Neutrophil (primary cell): ENCODE results near the gene RSPRY1.

Experiments used
- H3K27ac ChIP-seq: fragments of 200-600 bp; sonication (generic); 2 replicates; pipeline ENCODE4 v1.5.1; 2016; ENCODE audit warnings: mild to moderate bottlenecking, moderate library complexity
- H3K27me3 ChIP-seq: fragments of 200-600 bp; sonication (generic); 2 replicates; pipeline ENCODE4 v1.6.0; 2016; ENCODE audit warnings: mild to moderate bottlenecking
- H3K36me3 ChIP-seq: fragments of 200-600 bp; sonication (generic); 2 replicates; pipeline ENCODE4 v1.5.1; 2017
- H3K4me1 ChIP-seq, 2 experiments: fragments of 200-600 bp in 1 of 2; sonication (generic) in 1 of 2; 1 replicate in 1 of 2; 2 replicates in 1 of 2; pipeline versions ENCODE4 v1.5.1 to v1.6.1; 2013 to 2016; ENCODE audit warnings: low read depth in 1 of 2, low read length in 1 of 2, mild to moderate bottlenecking in 1 of 2, moderate library complexity in 1 of 2; ENCODE audit not compliant: control insufficient read depth in 1 of 2, insufficient read depth in 1 of 2
- H3K4me3 ChIP-seq, 2 experiments: fragments of 200-600 bp in 1 of 2; sonication (generic) in 1 of 2; 1 replicate in 1 of 2; 2 replicates in 1 of 2; pipeline ENCODE4 v1.5.1; 2013 to 2016; ENCODE audit warnings: low read depth in 1 of 2, low read length in 1 of 2, mild to moderate bottlenecking in 1 of 2, moderate library complexity in 1 of 2
- H3K9me3 ChIP-seq: fragments of 200-600 bp; sonication (generic); 2 replicates; pipeline ENCODE4 v1.5.1; 2016
- TF ChIP-seq, protein P1 (sequence below): fragments of 200-600 bp; sonication (generic); IDR thresholded peaks from 2 replicates; pipeline ENCODE4 v1.5.1; 2016; ENCODE audit warnings: antibody characterized with exemption

RSPRY1 gene

GRCh38 chr16:57244767-57245471, 58.8 kb downstream of the RSPRY1 start, which contains the start of gene ARL2BP:
Gene ARL2BP (plus strand): TSS chr16:57245259. CDS start chr16:57245368, 109 bp downstream.
- Histone ChIP-seq H3K9me3 (no peaks in the 10 kb centered on the region), H3K4me1 (peaks cover 21 to 25% of the 10 kb centered on the region in 2 experiments), H3K36me3 (peaks cover 16% of the 10 kb centered on the region), H3K4me3 (peak within 1 kb of the TSS; percentile 69 to 92), H3K27me3 (no peaks in the 10 kb centered on the region), H3K27ac (peak within 1 kb of the TSS; percentile 87)
- TF ChIP-seq, protein P1, sequence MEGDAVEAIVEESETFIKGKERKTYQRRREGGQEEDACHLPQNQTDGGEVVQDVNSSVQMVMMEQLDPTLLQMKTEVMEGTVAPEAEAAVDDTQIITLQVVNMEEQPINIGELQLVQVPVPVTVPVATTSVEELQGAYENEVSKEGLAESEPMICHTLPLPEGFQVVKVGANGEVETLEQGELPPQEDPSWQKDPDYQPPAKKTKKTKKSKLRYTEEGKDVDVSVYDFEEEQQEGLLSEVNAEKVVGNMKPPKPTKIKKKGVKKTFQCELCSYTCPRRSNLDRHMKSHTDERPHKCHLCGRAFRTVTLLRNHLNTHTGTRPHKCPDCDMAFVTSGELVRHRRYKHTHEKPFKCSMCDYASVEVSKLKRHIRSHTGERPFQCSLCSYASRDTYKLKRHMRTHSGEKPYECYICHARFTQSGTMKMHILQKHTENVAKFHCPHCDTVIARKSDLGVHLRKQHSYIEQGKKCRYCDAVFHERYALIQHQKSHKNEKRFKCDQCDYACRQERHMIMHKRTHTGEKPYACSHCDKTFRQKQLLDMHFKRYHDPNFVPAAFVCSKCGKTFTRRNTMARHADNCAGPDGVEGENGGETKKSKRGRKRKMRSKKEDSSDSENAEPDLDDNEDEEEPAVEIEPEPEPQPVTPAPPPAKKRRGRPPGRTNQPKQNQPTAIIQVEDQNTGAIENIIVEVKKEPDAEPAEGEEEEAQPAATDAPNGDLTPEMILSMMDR = peak; percentile 44

DNA sequence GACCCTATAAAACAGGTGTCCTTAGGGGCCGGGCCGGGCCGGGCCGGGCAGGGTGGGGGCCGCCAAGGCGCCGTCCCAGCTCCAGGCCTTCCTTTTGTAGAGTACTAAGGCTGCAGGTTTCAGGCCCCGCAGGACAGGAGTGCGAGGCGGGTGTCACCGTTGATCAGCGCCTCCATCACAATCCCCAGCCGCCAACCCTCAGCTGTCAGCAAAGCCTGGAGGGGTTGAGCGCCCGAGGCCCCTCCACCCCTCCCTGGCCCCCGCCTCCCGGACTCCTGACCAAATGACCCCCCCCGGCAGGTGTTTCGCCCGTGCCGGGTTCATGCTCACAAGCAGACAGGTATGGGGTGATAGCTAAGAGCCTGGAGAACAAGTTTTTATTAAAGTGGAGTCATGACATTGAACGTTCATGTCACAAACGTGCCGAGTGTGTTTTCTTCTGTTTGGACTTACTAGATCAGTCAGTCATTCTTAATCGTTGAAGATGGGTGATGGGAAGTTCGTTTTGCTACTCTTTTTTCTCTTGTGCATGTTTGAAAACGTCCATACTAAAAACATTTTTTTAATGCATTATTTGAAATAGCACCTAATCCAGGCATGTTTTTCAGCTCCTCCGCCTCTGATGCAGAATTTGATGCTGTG, 59.5 kb downstream of the RSPRY1 start:
- H3K4me1 ChIP-seq = peaks cover 20 to 25% of the 10 kb centered on the region in 2 experiments
- no peaks in the 10 kb centered on the region for H3K27me3 ChIP-seq
- H3K36me3 ChIP-seq = peaks cover 23% of the 10 kb centered on the region
- TF ChIP-seq, protein P1 = no peak
- H3K4me3 ChIP-seq = peak overlapping the region; percentile 69 to 92
- peak overlapping the region; percentile 87 for H3K27ac ChIP-seq
- no peaks in the 10 kb centered on the region for H3K9me3 ChIP-seq

- H3K4me3 ChIP-seq = no peak overlapping the region
- no peaks in the 10 kb centered on the region for H3K9me3 ChIP-seq
- H3K36me3 ChIP-seq = peaks cover 59% of the 10 kb centered on the region
- no peaks in the 10 kb centered on the region for H3K27me3 ChIP-seq
- H3K4me1 ChIP-seq = no peaks in the 10 kb centered on the region
- no peak overlapping the region for H3K27ac ChIP-seq
- TF ChIP-seq, protein P1 = no peak
Measured at GRCh38 chr16:57251352-57251751, 65.2 kb downstream of the RSPRY1 start.

GRCh38 chr16:57252148-57252721, 66.1 kb downstream of the RSPRY1 start:
- no peaks in the 10 kb centered on the region for H3K27me3 ChIP-seq
- H3K4me1 ChIP-seq = no peaks in the 10 kb centered on the region
- TF ChIP-seq, protein P1 = no peak
- H3K27ac ChIP-seq = no peak overlapping the region
- no peaks in the 10 kb centered on the region for H3K9me3 ChIP-seq
- peaks cover 59% of the 10 kb centered on the region for H3K36me3 ChIP-seq
- H3K4me3 ChIP-seq = no peak overlapping the region

DNA sequence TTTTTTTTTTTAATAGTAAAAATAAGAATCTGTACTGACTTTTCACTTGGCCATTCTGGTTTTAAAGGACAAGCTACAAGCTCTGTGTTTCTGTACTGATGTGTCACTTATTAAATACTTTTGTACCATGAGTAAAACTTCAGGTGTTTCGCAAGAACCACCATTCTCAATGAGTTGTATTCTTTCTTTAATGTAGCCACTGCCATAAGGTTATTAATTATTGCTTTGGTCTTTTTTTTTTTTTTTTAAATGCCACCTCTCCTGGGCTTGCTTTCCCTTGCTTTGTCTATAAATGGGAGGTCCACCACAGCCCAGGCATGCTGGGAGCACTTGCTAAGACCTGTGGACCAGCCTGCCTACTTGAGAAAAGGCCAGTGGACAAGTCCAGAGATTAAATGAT, 67.3 kb downstream of the RSPRY1 start:
- Histone ChIP-seq H3K27ac (no peak overlapping the region), H3K27me3 (no peaks in the 10 kb centered on the region), H3K4me3 (no peak overlapping the region), H3K36me3 (peaks cover 57% of the 10 kb centered on the region), H3K4me1 (no peaks in the 10 kb centered on the region), H3K9me3 (no peaks in the 10 kb centered on the region)
- TF ChIP-seq, protein P1 = no peak
